ENCODE data around the gene TMPRSS7. TPM values are rescaled to one million over a fixed set of nuclear protein-coding genes. Genes with fewer than 3 reads are reported as not detected.
A peak's percentile ranks its signal among the peaks of the same experiment; 100 is the strongest.

Gene TMPRSS7
- not detected in 2 replicates for total RNA-seq
- long read RNA-seq = 0 reads

- Mint-ChIP-seq H3K4me1 (ENCODE audit: low read depth) (peaks cover 1% of the 10 kb centered on the region), H3K9me3 (ENCODE audit: low read depth) (peaks cover 4% of the 10 kb centered on the region), H3K27ac (no peak within 1 kb of the TSS), H3K4me3 (ENCODE audit: low read depth) (no peak within 1 kb of the TSS), H3K27me3 (no peaks in the 10 kb centered on the region), H3K36me3 (ENCODE audit: insufficient read depth) (peaks cover 1% of the 10 kb centered on the region)
- no peak for DNase-seq (ENCODE audit: low spot score, unreplicated experiment)
- TF ChIP-seq CTCF (IDR thresholded peaks at IDR 0.05; ENCODE audit: unreplicated experiment) = no peak
These were observed at the start of gene TMPRSS7 for GRCh38 chr3:112034436-112034835. TSS of gene TMPRSS7 (plus strand) at chr3:112034736. CDS start at chr3:112034846, 110 bp downstream.

GRCh38 chr3:111986800-111987199 lies 47.7 kb upstream of the TMPRSS7 start:
- Mint-ChIP-seq H3K9me3 (ENCODE audit: low read depth) (no peaks in the 10 kb centered on the region), H3K27ac (no peak overlapping the region), H3K4me1 (ENCODE audit: low read depth) (peaks cover 3% of the 10 kb centered on the region), H3K4me3 (ENCODE audit: low read depth) (no peak overlapping the region), H3K27me3 (no peaks in the 10 kb centered on the region), H3K36me3 (ENCODE audit: insufficient read depth) (peaks cover 10% of the 10 kb centered on the region)
- no peak for DNase-seq (ENCODE audit: low spot score, unreplicated experiment)
- no peak for TF ChIP-seq CTCF (IDR thresholded peaks at IDR 0.05; ENCODE audit: unreplicated experiment)

GRCh38 chr3:111989061-111989678 lies 45.4 kb upstream of the TMPRSS7 start:
- H3K4me1 Mint-ChIP-seq (ENCODE audit: low read depth) = no peaks in the 10 kb centered on the region
- H3K9me3 Mint-ChIP-seq (ENCODE audit: low read depth) = no peaks in the 10 kb centered on the region
- H3K27me3 Mint-ChIP-seq = no peaks in the 10 kb centered on the region
- peak; percentile 73 for TF ChIP-seq CTCF (IDR thresholded peaks at IDR 0.05; ENCODE audit: unreplicated experiment)
- DNase-seq (ENCODE audit: low spot score, unreplicated experiment) = no peak
- H3K27ac Mint-ChIP-seq = no peak overlapping the region
- H3K4me3 Mint-ChIP-seq (ENCODE audit: low read depth) = no peak overlapping the region
- H3K36me3 Mint-ChIP-seq (ENCODE audit: insufficient read depth) = peaks cover 13% of the 10 kb centered on the region

- TF ChIP-seq CTCF (IDR thresholded peaks at IDR 0.05; ENCODE audit: unreplicated experiment) = no peak
- Mint-ChIP-seq H3K36me3 (ENCODE audit: insufficient read depth) (peaks cover 7% of the 10 kb centered on the region), H3K9me3 (ENCODE audit: low read depth) (no peaks in the 10 kb centered on the region), H3K4me3 (ENCODE audit: low read depth) (no peak overlapping the region), H3K4me1 (ENCODE audit: low read depth) (peaks cover 2% of the 10 kb centered on the region), H3K27ac (no peak overlapping the region), H3K27me3 (peaks cover 5% of the 10 kb centered on the region)
- DNase-seq (ENCODE audit: low spot score, unreplicated experiment) = no peak
These were observed 41.5 kb upstream of the TMPRSS7 start for GRCh38 chr3:111993038-111993437.

- no peaks in the 10 kb centered on the region for H3K9me3 Mint-ChIP-seq (ENCODE audit: low read depth)
- peaks cover 43% of the 10 kb centered on the region for H3K27me3 Mint-ChIP-seq
- H3K4me3 Mint-ChIP-seq (ENCODE audit: low read depth) = peak within 1 kb of the TSS; percentile 78
- peaks cover 22% of the 10 kb centered on the region for H3K4me1 Mint-ChIP-seq (ENCODE audit: low read depth)
- H3K36me3 Mint-ChIP-seq (ENCODE audit: insufficient read depth) = no peaks in the 10 kb centered on the region
- TF ChIP-seq CTCF (IDR thresholded peaks at IDR 0.05; ENCODE audit: unreplicated experiment) = no peak
- DNase-seq (ENCODE audit: low spot score, unreplicated experiment) = no peak
- no peak within 1 kb of the TSS for H3K27ac Mint-ChIP-seq
These were observed 35.7 kb upstream of the TMPRSS7 start, which contains the start of gene TAGLN3 for GRCh38 chr3:111998636-111999483. TSS of gene TAGLN3 (plus strand) at chr3:111998922. CDS start at chr3:111999423, 501 bp downstream.
